Keratinocyte (primary cell): ENCODE results near the gene INSL6. TPM values are rescaled to one million over a fixed set of nuclear protein-coding genes. Genes with fewer than 3 reads are reported as not detected.

ENCODE experiments used
- DNase-seq: peaks from one replicate; pipeline ENCODE4 v3.0.0-alpha.2; 2011; ENCODE audit warnings: low read depth, missing footprints, low spot score
- FAIRE-seq: peaks from 2 replicates; lab custom pipeline; 2011; peaks lifted over from hg19 to GRCh38; lab: Jason Lieb, UNC
- H2AFZ ChIP-seq: 2 replicates; pipeline ENCODE4 v1.6.0; 2012; ENCODE audit warnings: low read length, control low read depth, inconsistent platforms; ENCODE audit not compliant: control insufficient read depth
- H3K27ac ChIP-seq: 2 replicates; pipeline ENCODE4 v1.5.1; 2011; ENCODE audit warnings: low read length; ENCODE audit not compliant: control insufficient read depth, insufficient read depth
- H3K27me3 ChIP-seq: 3 replicates; pipeline ENCODE4 v1.6.0; 2011; ENCODE audit warnings: low read length; ENCODE audit not compliant: control insufficient read depth, insufficient read depth; ENCODE audit errors: extremely low read depth
- H3K36me3 ChIP-seq, 2 experiments: 2 replicates in 1 of 2; 3 replicates in 1 of 2; pipeline ENCODE4 v1.5.1; 2011; ENCODE audit warnings: low read length in 2 of 2, mild to moderate bottlenecking in 1 of 2; ENCODE audit not compliant: control insufficient read depth in 2 of 2, insufficient read depth in 2 of 2; ENCODE audit errors: extremely low read depth in 1 of 2
- H3K4me1 ChIP-seq: 3 replicates; pipeline ENCODE4 v1.5.1; 2011; ENCODE audit warnings: low read length; ENCODE audit not compliant: control insufficient read depth, insufficient read depth; ENCODE audit errors: extremely low read depth
- H3K4me2 ChIP-seq: 3 replicates; pipeline ENCODE4 v1.6.0; 2011; ENCODE audit warnings: low read depth, low read length; ENCODE audit not compliant: control insufficient read depth, insufficient read depth; ENCODE audit errors: extremely low read depth
- H3K4me3 ChIP-seq, 3 experiments: fragments of 200-600 bp in 1 of 3; sonication (generic) in 1 of 3; 2 replicates in 2 of 3; 3 replicates in 1 of 3; pipeline ENCODE4 v1.5.1; 2011 to 2016; ENCODE audit warnings: low read length in 3 of 3, mild to moderate bottlenecking in 3 of 3, control low read depth in 2 of 3, inconsistent platforms in 1 of 3, low read depth in 1 of 3, mixed read lengths in 1 of 3, mixed run types in 1 of 3, moderate library complexity in 1 of 3; ENCODE audit not compliant: control insufficient read depth in 2 of 3, insufficient read depth in 2 of 3; ENCODE audit errors: extremely low read depth in 1 of 3
- H3K79me2 ChIP-seq: 2 replicates; pipeline ENCODE4 v1.6.0; 2012; ENCODE audit warnings: low read length; ENCODE audit not compliant: control insufficient read depth, insufficient read depth
- H3K9ac ChIP-seq: 3 replicates; pipeline ENCODE4 v1.6.0; 2011; ENCODE audit warnings: low read length; ENCODE audit not compliant: control insufficient read depth, insufficient read depth; ENCODE audit errors: extremely low read depth
- H3K9me1 ChIP-seq: 3 replicates; pipeline ENCODE4 v1.6.0; 2011; ENCODE audit warnings: low read length; ENCODE audit not compliant: control insufficient read depth, insufficient read depth; ENCODE audit errors: extremely low read depth
- H3K9me3 ChIP-seq: 2 replicates; pipeline ENCODE4 v1.5.1; 2012; ENCODE audit warnings: low read depth, low read length; ENCODE audit not compliant: control insufficient read depth
- H4K20me1 ChIP-seq: 3 replicates; pipeline ENCODE4 v1.6.0; 2011; ENCODE audit warnings: low read length; ENCODE audit not compliant: control insufficient read depth, insufficient read depth; ENCODE audit errors: extremely low read depth
- EZH2 ChIP-seq: IDR thresholded peaks from one replicate; pipeline ENCODE4 v1.6.1; 2012; ENCODE audit warnings: inconsistent platforms, mild to moderate bottlenecking, low read length, moderate library complexity
- dilution Hi-C: fragments of 300-500 bp; cut with MboI; formaldehyde crosslinking; loops from one replicate; pipeline ENCODE4 v1.7.0; 2020; ENCODE audit warnings: low sequenced_read_pairs; ENCODE audit not compliant: extremely low pct_ligation_motif_present
- polyA plus RNA-seq, 5 experiments: library from polyadenylated mRNA; depleted of rRNA in 3 of 5; stranded (reverse) in 3 of 5; stranded (forward) in 1 of 5; unstranded in 1 of 5; fragments of >200 nt; gene quantifications; 1 replicate in 1 of 5; 2 replicates in 3 of 5; 3 replicates in 1 of 5; pipeline versions ENCODE4 v1.2.1 to v1.2.3, GENCODE V29; 2011 to 2012; ENCODE audit warnings: missing spikeins in 2 of 5, low read depth in 1 of 5, low replicate concordance in 1 of 5
- small RNA-seq, 3 experiments: library from RNA; depleted of rRNA; stranded (forward); fragments of <200 nt; gene quantifications; one replicate each; pipeline ENCODE3, GENCODE V24; 2012; ENCODE audit warnings: low read depth in 3 of 3, low replicate concordance in 1 of 3; ENCODE audit not compliant: insufficient read length in 3 of 3
- TF ChIP-seq, protein P1 (sequence below), 3 experiments: IDR thresholded peaks in 1 of 3; conservative IDR thresholded peaks in 1 of 3; optimal IDR thresholded peaks in 1 of 3; 2 replicates in 2 of 3; 3 replicates in 1 of 3; pipeline versions ENCODE3 to v1.5.1; 2011; ENCODE audit warnings: low read length in 3 of 3, mild to moderate bottlenecking in 3 of 3, moderate library complexity in 2 of 3, control low read depth in 1 of 3, inconsistent platforms in 1 of 3; ENCODE audit not compliant: insufficient read depth in 2 of 3; ENCODE audit errors: extremely low read depth in 1 of 3

The INSL6 gene
- polyA plus RNA-seq, 1 donor (not counting 4 experiments of a cell fraction or from before 2014, with no cell fraction given): not detected

DNA sequence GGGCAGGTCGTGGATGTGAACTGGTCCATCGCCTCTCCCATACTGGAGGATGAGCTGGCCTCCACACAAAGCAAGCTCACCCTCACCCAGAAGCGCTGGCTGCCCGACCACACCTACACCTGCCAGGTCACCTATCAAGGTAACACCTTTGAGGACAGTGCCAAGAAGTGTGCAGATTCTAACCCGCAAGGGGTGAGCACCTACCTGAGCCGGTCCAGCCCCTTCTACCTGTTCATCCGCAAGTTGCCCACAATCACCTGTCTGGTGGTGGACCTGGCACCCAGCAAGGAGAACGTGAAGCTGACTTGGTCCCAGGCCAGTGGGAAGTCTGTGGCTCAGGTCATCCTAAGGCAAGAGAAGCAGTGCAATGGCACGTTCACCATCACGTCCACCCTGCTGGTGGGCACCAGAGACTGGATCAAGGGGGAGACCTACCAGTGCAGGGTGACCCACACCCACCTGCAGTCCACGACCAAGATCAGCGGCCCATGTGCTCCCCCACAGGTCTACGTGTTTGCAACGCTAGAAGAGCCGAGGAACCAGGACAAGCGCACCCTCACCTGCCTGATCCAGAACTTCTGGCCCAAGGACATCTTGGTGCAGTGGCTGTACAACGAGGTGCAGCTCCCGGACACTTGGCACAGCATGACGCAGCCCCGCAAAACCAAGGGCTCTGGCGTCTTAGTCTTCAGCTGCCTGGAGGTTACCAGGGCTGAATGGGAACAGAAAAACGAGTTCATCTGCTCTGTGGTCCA lies 71.3 kb downstream of the INSL6 start:
- no peak overlapping the region for H2AFZ ChIP-seq
- no peaks in the 10 kb centered on the region for H3K27me3 ChIP-seq
- no peak for FAIRE-seq
- H3K4me3 ChIP-seq: no peak overlapping the region
- no peak for DNase-seq
- H3K27ac ChIP-seq: no peak overlapping the region
- H3K9ac ChIP-seq: no peak overlapping the region
- no peaks in the 10 kb centered on the region for H3K79me2 ChIP-seq
- TF ChIP-seq, protein P1, sequence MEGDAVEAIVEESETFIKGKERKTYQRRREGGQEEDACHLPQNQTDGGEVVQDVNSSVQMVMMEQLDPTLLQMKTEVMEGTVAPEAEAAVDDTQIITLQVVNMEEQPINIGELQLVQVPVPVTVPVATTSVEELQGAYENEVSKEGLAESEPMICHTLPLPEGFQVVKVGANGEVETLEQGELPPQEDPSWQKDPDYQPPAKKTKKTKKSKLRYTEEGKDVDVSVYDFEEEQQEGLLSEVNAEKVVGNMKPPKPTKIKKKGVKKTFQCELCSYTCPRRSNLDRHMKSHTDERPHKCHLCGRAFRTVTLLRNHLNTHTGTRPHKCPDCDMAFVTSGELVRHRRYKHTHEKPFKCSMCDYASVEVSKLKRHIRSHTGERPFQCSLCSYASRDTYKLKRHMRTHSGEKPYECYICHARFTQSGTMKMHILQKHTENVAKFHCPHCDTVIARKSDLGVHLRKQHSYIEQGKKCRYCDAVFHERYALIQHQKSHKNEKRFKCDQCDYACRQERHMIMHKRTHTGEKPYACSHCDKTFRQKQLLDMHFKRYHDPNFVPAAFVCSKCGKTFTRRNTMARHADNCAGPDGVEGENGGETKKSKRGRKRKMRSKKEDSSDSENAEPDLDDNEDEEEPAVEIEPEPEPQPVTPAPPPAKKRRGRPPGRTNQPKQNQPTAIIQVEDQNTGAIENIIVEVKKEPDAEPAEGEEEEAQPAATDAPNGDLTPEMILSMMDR (optimal IDR thresholded peaks at IDR 0.05 in 1 of 3, IDR thresholded peaks at IDR 0.05 in 1 of 3, conservative IDR thresholded peaks at IDR 0.05 in 1 of 3; ENCODE audit: extremely low read depth in 1 of 3, insufficient read depth in 2 of 3, low read length in 3 of 3): no peak
- TF ChIP-seq EZH2: no peak
- H3K9me1 ChIP-seq: no peaks in the 10 kb centered on the region
- no peaks in the 10 kb centered on the region for H3K4me1 ChIP-seq
- H4K20me1 ChIP-seq: no peaks in the 10 kb centered on the region
- H3K4me2 ChIP-seq: no peak overlapping the region
- no peaks in the 10 kb centered on the region for H3K9me3 ChIP-seq
- dilution Hi-C loops: no loop called here
- H3K36me3 ChIP-seq: peaks cover 3 to 8% of the 10 kb centered on the region in 2 experiments

Small RNA genes lying within 50 kb of the gene (small RNA-seq; reads per million reads assigned to genes)
- 0 reads per million in 3 experiments for gene AL133547.1

Other genes starting within 250 kb of the INSL6 start
- 2.6 to 5.4 TPM (median 3.9 TPM) in 3 replicates for gene JAK2, start 200.4 kb downstream of the INSL6 start, polyA plus RNA-seq
- 0.04 TPM in 1 of 3 replicates, not detected in the others for gene INSL4, start 45.8 kb upstream of the INSL6 start, polyA plus RNA-seq
- gene RLN2, start 119.1 kb upstream of the INSL6 start, polyA plus RNA-seq: 0.41 to 0.98 TPM (median 0.68 TPM) in 3 replicates
- gene RLN1, start 154.2 kb upstream of the INSL6 start, polyA plus RNA-seq: 0.10 to 0.19 TPM in 2 of 3 replicates, not detected in the other